Occipital lobe (tissue), 1 donor: ENCODE measurements around the gene SPSB4. TPM values are rescaled to one million over a fixed set of nuclear protein-coding genes. Genes with fewer than 3 reads are reported as not detected.

Source experiments
- total RNA-seq: library from RNA; depleted of rRNA; stranded (reverse); fragments of >200 nt; gene quantifications from one replicate; pipeline ENCODE4 v1.2.3, GENCODE V29; 2014

Gene SPSB4
- total RNA-seq, 1 donor from 2014 or later, result 8.3 TPM

Other genes with a start within 250 kb of the SPSB4 start
- gene SLC25A36, start 109.5 kb upstream of the SPSB4 start, total RNA-seq, result 228 TPM
- 42.4 TPM for gene PXYLP1, start 180.5 kb downstream of the SPSB4 start, total RNA-seq